Heart left ventricle (tissue), 13 donors: Measurements from ENCODE around the gene LIMS2.

Experiments
- POLR2A ChIP-seq, 2 donors: fragments of 450-650 bp; IDR thresholded peaks; one replicate each; pipeline ENCODE4 v1.6.1; 2017; ENCODE audit warnings: antibody characterized with exemption in 2 of 2, mild to moderate bottlenecking in 2 of 2, moderate library complexity in 2 of 2
- TF ChIP-seq, protein P1 (sequence below), 12 donors: fragments of 200-600 bp; sonication (generic) in 4 of 12; IDR thresholded peaks; one replicate each; pipeline versions ENCODE4 v1.5.0 to v1.8.0; 2018 to 2022; ENCODE audit warnings: antibody characterized with exemption in 12 of 12, mild to moderate bottlenecking in 5 of 12
- donor health status: ischemic (EF 13 %, LVEDD 7.1; RV severe dilation, severe dysfunction).
- donor health status: DM: no; HTN: yes; CAD: no.
- donor health status: DM: no; HTN: no; CAD: no.
- donor health status: ischemic (EF 25% LVEDD 6.9; RV normal size, moderate dysfunction).
- donor health status: ischemic (EF 25% LVEDD 5.7; RV mildly dilated, moderate dysfunction).
- donor health status: ischemic (EF 35%, LVEDD 5.7; RV mildly dilated, moderate dysfunction).
- donor health status: nonischemic (EF 11% LVEDD 7.7; RV severe dilation, severe dysfunction).
- donor health status: DM: yes; HTN: yes; CAD: no.
- donor health status: PGD.
- donor health status: ischemic (EF 29% LVEDD 5.4; RV normal size, mild dysfunction).
- donor health status: nonischemic (EF 23%, LVEDD 6.1; RV moderate dilation, normal function).

DNA sequence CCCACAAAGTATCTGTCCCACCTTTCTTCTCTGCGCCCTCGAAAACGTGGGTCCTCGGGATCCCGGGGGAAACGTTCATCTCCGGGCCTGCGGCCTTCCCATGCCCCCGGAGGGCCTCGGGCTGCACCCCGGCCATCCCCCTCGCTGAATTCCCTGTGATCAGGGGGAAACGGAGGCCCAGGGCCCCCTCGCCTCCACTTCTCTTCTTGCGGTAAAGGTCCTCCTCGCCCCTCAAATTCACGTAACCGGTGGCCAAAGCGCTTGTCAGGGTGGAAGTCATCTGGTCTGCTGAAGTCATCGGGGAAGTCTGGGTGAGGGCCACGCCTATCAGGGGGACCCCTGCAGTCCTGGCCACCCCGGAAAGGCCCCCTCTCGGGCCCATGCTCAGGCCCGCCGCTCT, 38.2 kb upstream of the LIMS2 start:
- TF ChIP-seq, protein P1, sequence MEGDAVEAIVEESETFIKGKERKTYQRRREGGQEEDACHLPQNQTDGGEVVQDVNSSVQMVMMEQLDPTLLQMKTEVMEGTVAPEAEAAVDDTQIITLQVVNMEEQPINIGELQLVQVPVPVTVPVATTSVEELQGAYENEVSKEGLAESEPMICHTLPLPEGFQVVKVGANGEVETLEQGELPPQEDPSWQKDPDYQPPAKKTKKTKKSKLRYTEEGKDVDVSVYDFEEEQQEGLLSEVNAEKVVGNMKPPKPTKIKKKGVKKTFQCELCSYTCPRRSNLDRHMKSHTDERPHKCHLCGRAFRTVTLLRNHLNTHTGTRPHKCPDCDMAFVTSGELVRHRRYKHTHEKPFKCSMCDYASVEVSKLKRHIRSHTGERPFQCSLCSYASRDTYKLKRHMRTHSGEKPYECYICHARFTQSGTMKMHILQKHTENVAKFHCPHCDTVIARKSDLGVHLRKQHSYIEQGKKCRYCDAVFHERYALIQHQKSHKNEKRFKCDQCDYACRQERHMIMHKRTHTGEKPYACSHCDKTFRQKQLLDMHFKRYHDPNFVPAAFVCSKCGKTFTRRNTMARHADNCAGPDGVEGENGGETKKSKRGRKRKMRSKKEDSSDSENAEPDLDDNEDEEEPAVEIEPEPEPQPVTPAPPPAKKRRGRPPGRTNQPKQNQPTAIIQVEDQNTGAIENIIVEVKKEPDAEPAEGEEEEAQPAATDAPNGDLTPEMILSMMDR (IDR thresholded peaks at IDR 0.05), result no peak
- no peak for TF ChIP-seq POLR2A (IDR thresholded peaks at IDR 0.05)
